Measurements from ENCODE around the gene PRKAR1B.

The PRKAR1B gene

DNA sequence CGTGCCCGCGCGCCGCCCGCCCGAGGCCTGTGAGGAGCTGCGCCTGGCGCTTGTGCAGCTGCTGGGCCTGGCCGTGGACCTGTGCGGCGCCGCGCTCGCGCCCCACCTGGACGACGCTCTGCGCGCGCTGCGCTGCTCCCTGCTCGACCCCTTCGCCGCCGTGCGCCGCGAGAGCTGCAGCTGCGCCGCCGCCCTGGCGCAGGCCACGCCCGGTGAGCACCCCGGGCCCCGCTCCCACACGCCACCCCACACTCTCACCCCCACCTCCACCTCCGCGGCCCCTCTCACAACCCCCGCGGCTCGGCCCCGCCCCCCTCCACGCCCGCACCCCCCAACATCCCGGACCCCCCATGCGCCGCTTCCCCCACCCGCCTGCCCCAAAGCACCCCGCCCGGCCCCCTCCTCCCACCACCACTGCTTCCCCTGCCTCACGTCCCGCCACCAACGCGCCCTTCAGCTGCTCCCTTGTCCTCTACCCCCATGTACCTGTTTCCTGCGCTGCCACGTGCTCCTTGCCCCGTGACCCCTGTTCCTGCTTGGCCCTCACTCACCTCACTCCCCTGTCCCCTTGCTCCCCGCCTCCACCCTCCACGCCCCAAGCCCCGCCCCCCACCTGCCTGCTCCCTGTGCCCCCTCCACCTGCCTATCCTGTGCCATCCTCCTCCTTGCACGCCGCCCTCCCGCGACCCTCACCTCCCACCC is at the start of gene PRKAR1B:
TSS of gene PRKAR1B (minus strand) at position 178 of the 702 bp plus-strand sequence. CDS start 15,776 bp downstream, outside the sequence.
- no peak for DNase-seq

DNA sequence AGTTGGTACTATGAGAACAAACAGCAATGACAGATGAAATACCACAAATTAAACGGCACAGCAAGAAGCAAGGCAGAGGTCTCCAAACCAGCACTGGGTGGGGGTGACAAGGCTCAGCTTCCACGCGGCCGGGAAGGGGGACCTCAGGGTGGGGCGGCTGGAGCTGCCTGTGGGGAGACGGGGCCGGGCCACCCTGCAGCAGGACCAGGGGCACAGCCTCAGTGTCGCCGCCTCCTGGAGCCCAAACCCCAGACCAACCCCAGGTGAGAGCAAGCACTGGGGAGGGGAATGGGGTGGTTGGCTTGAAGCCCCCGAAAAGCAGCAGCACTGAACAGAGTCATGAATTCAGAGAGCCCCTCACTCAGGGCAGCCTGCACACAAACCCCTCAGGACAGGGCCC is 49.3 kb upstream of the PRKAR1B start:
- no peak for DNase-seq

DNA sequence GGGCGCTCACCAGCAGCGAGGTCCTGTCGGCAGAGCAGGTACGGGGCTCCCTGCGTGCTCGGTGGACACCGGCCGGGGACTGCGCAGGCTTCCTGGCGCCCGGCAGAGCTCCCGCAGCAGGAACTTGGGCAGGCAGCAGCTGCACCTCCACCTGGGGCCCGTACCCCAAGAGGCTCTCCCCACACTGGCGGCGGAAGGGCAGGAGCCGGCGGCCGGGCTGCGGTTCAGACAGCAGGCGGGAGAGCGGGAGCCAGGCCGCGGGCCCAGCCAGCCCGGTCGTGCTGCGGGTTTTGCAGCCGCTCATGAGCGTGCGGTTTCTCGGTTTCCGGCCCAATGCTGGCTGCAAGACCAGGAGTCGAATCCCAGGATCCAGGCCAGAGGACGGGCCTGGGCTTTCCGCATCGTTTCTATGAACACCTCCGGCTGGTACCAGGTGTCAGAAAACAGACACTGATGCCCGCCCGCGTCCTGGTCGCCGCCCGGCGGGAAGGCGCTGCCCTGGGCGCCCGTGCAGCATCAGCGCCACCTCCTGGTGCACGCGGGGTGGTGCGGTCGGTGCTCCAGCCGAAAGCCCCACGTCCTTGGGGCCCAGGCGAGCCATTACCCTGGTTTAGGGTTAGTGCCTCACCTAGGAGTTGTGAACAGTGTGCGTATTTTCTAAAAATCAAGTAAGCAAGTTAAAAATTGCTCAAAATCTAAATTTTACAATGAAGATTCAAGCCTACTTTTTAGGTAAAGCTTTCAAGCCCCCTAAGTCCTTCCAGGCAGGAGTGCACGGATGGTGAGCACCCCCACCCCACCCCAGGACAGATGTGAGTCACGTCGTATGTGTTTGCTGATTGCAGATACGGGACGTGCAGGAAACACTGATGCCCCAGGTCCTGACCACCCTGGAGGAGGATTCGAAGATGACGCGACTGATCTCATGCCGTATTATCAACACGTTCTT is 47.4 kb upstream of the PRKAR1B start:
- DNase-seq = no peak

DNA sequence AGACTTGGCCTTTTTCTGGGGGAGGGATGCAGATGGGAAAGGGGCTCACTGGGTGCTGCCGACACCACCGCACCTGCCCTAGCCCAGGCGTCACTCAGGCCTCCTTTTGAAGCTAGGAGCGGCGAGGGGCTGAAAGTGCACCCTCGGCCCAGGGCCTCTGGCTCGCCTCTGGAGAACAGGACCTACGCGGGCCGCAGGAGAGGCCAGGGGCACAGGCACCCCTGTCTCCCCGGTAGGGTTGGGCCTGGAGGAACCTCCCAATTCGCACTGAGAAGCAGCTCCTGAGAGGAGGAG is 46.5 kb upstream of the PRKAR1B start:
- no peak for DNase-seq

DNA sequence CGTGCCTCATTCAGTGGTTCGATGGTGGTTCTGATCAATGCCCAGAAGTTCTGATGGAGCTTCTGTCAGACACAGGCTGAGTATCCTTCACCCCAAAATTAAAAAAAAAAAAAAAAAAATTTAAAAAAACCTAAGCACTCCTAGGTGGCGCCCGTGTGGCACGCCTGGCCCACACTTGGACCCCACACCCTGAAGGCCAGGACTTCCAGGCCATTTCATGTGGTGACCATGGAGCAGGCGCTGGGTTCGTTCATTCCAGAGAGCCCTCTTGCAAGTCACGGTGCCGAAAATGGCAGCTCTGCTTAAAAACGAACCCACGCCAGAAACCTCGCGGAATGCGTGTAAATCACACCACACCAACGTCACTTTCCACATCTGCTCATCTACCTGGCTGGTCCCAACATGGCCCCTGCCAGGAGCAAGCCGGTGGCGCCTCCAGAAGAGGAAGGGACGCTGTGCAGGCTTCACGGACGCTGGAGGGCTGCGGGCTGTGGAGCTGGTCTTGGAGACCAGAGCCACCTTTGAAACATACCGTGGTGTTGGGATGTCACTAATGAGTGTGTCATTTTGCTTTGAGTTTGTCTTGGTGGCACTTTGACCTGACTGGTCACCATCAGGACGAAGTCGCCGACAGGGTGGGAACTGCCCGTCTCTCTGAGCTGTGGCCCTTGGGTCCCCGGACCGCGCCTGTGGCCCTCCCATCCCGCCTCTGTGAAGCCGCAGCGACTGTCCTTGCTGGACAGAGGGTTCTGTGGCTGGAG is 46.0 kb upstream of the PRKAR1B start:
- no peak for DNase-seq

DNA sequence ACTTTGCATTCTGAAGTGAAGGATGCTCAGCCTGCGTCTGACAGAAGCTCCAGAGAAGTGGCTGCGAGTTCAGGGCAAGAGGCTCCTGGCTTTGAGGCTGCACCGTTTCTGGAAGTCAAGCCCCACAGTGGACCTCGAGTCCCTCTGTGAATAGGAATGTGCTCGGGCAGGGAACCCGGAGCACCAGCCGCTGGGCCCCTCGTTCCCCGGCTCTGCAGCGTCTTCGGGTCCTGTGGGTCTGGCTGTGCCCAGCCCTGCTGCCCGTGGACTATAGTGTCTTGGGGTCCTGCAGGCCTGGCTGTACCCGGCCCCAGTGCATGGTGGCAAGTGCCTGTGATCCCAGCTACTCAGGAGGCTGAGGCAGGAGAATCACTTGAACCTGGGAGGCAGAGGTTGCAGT is 45.3 kb upstream of the PRKAR1B start:
- no peak for DNase-seq

DNA sequence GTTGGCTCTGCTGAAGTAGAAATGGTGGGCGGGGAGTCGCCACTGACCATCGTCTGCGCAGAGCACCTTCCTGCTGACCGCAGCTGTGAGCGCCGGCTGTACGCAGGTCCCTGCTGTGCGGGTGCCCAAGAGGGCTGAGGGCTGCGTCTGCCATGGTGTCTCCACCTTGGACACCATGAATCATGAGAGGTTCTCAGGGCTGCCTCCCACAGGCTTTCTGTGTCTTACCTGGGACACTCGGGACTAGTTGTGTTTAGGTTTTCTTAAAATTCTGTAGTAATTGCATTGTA is 44.9 kb upstream of the PRKAR1B start:
- DNase-seq = no peak

DNA sequence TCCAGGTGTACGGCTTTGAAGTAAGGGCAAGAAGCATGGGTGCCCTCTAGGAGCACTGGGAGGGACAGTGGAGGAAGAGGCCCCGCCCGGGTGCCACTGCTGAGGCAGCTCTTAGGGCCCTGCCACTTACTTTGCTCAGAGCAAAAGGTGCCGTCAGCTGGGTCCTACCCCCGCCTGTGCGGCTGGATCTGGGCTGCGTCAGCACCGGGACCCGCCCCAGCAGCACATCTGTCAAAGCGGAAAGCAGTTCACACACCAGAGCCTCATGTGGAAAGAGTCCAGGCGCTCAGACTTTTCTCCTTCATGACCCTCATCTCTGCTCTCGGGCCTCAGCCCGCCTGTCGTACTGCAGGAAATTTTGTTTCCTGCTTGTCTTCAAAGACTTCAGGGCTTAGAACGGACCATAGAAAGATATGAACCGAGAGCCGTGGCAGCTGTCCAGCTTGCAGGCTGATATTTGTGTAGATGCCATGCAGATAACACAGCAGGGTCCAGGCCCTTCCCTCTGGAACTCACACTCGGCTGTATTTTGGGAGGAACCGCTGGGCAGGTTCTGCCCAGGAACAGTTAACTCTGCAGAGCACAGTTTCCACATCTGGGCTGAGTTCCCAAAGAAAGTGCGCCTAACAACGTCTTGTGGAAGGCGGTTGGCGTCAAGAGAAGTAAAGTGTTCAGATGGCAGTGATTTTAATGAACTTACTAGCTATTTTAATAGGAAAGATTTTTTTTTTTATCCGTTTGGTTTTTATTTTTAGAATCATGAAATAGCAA is 44.3 kb upstream of the PRKAR1B start:
- DNase-seq = no peak

DNA sequence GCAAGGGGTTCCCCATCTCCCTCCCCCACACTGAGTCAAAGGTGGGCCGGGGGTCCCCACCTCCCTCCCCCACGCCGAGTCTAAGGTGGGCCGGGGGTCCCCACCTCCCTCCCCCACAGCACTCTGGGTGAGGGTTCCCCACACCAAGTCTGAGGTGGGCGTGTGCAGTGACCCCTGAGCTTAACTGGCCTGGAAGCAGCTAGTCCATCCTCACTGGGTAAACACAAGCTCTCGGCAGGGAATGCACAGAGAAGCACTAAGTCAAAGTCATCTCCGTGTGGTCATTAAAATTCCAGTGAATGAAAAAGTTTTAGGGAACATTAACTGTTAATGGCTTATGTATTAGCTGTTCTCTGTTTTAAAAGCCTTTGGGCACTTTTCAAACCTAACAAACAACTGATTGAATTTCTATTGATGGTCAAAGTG is 43.7 kb upstream of the PRKAR1B start:
- DNase-seq = no peak

DNA sequence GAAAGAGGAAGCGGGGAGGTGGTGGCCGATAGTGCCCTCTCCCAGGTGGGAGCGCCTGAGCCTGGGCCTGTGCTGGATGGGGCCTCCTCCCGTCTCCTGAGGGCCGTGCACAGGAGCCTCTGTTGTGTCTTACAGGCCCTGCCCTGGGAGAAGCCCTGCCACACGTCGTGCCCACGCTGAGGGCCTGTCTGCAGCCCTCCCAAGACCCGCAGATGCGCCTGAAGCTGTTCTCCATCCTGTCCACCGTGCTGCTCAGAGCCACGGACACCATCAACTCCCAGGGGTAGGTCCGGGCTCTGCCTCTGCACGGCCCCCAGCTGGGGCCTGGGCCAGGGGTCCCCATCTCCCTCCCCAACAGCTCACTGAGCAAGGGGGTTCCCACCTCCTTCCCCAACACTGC is 43.3 kb upstream of the PRKAR1B start:
- no peak for DNase-seq

DNA sequence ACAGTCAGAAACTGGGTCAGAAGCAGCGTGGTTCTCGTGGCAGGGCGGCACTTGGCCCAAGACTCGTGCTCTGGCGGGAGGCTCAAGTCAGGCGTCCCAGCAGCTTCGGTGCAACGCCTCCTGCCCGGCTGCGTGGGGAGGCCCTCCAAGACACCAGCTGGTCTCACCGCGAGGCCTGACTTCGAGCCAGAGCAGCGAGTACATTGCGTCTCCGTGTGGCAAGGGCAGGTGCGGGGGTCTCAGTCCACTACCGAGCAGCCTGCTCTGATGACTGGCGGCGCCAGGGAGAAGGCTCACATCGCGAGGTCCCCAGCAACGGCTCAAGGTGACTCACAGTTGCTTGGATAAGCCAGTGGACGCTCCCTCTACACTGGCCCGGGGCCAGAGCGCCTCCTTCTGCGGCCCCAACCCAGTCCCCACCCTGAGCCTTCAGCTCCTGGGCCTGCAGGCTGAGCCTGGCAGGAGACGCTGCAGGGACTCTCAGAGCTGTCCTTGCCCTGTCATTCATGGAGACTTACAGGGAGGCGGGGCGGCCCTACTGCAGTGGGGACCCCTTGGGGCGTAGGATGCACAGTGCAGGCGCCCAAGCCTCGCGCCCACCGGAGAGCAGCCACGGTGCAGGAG is 41.9 kb upstream of the PRKAR1B start:
- DNase-seq = no peak

DNA sequence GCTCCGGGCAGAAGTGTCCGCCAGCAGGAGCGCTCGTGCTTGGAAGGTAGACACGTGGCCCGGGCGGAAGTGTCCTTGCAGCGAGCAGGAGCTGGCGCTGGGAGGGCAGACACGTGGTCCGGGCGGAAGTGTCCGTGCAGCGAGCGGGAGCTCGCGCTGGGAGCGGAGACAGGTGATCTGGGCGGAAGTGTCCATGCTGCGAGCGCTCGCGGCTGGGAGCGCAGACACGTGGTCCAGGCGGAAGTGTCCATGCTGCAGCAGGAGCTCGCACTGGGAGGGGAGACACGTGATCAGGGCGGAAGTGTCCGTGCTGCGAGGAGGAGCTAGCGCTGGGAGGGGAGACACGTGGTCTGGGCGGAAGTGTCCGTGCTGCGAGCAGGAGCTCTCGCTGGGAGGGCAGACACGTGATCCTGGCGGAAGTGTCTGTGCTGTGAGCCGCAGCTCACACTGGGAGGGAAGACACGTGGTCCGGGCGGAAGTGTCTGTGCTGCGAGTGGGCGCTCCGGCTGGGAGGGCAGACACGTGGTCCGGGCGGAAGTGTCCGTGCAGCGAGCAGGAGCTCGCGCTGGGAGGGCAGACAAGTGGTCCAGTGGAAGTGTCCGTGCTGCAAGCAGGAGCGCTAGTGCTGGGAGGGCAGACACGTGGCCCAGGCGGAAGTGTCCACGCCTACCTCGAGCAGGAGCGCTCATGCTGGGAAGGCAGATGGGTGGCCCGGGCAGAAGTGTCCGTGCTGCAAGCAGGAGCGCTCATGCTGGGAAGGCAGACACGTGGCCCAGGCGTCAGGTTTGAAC is 41.1 kb upstream of the PRKAR1B start:
- DNase-seq = no peak

DNA sequence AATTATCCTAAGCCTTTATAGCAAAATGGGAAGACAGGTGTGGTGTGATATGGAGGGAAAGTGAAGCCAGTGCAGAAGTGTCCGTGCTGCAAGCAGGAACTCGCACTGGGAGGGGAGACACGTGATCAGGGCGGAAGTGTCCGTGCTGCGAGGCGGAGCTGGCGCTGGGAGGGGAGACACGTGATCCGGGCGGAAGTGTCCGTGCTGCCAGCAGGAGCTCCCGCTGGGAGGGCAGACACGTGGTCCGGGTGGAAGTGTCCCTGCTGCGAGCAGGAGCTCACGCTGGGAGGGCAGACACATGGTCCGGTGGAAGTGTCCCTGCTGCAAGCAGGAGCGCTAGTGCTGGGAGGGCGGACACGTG is 40.5 kb upstream of the PRKAR1B start:
- DNase-seq = no peak

DNA sequence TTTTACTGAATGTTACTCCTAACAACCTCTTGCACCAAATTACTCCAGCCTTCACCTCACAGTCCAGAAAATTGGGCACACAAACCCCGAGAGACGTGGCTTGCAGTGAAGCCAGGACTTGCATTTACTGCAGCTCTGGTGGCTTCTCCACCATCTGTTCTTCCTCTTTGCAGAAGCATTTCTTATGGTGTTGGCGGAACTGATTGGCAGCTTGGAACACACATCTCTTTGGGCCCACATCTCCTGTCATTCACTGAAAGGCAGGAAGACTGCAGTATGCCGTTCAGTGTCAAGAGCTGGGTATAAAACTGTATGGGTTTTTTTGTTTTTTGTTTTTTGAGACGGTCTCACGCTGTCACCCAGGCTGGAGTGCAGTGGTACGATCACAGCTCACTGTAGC is 38.3 kb upstream of the PRKAR1B start:
- no peak for DNase-seq

DNA sequence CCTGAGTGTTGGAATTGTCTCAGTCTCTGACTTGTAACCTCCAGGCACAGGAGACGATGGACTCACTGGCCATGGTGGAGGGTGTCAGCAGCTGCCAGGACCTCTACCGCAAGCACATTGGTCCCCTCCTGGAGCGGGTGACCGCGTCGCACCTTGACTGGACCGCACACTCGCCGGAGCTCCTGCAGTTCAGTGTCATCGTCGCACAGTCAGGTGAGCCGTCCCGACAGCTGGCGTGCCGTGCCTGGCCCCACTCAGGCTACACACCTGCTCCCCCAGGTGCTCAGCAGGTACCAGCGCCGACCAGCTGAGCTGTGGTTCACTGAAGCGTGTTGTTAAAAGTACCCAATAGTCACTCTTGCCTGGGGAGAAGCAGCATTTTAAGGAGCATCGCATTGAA is 36.7 kb upstream of the PRKAR1B start:
- DNase-seq = no peak

DNA sequence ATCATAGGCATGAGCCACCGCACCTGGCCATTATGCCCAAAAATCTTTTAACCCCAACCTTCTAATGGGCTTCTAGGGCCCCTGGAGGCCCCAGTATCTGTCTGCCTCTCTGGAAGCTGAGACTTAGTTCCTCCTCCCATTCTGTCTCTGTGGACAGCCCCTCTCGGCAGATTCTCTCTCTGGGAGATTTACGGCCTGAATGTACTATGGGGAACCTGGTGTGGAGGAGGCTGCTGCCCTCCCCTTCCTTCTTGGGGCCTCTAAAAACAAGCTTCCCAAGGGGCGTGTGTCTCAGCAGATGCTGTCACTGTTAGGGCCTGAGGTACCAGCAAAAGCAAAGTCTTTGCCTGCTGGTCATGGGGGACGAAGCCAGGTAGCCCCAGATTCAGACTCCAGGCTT is 35.8 kb upstream of the PRKAR1B start:
- no peak for DNase-seq

DNA sequence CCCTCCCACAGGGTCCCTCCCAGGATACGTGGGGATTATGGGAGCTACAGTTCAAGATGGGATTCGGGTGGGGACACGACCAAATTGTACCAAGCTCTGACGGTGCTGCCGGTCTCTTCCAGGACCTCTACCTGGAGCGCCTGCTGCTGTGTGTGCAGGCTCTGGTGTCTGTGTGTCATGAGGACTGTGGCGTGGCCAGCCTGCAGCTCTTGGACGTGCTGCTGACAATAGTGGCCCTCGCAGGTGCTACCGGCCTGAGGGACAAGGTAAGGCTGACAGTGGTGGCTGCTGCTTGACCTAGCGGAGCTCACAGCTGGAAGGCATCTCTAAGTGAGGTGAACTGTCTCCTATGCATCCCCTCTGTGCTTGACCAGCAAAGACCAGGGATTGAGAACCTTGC is 34.5 kb upstream of the PRKAR1B start:
- no peak for DNase-seq

DNA sequence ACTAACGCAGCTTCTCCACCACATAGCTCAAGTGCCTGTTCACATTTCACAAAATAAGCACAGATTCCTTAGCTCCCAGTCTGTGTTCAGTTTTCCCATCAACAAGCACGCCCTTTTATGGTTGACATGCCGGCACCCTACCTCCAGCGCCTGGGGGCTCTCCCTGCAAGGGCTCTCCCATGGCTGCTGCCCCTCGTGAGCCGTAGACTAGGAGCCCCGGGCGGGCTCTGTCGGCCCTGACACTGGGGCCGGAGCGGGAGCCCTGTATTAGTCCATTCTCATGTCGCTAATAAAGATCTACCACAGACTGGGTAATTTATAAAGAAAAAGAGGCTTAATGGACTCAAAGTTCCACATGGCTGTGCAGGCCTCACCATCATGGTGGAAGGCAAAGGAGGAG is 34.0 kb upstream of the PRKAR1B start:
- DNase-seq = no peak

DNA sequence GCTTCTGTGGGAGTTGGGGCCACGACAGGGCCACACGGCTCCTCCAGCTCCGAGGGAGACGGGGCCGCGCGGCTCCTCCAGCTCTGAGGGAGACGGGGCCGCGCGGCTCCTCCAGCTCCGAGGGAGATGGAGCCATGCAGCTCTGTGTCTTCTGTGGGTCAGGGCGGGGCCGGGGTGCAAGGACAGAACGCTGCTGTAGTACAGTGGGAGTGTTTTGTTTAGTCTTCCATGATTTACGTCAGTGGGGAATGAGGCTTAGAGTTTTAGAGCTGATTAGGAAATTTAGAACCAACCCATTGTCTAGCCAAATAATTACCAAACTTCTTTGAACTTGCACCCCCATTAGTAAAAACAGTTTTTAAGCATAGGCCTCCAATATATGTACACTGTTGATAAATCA is 32.9 kb upstream of the PRKAR1B start:
- DNase-seq = no peak

DNA sequence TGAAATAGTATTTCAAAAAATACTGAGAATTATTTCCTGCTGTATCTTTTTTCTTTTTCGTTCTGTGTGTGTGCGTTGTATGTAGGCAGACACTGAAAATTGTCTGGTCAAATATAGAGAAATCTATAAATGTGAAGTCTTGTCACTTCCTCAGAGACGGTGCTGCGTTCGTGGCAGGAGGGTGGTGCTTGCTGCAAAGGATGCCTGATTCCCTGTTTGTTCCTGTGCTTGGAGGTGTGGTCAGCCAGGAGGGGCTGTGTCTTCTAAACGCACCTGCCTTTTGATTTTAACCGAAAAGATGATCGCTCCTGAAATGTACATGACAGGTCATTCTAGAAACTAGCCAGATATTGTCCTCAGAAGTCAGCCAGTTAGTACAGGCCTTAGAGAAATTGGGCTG is 32.5 kb upstream of the PRKAR1B start:
- DNase-seq = no peak

DNA sequence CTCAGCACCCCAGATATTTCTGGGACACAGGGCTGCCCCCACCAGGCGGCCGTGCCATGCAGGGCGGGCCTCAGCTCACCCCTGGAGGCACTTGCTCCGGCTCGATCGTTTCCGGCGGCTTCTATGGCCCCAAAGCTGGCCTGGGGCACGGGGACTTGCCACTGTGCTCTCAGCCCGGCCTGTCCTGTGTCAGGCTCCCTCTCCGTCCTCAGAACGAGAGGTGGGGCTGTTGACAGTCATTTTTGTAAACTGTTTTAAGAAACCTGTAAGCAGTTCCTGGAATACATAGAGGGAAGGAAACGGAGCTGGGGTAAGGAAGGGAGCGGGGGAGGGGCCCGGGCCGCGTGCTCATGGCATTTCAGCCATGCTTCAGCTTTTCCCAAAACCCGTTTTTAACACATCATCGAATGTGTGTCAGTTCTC is 30.7 kb upstream of the PRKAR1B start:
- DNase-seq = no peak
